ENCODE measurements around the gene ZFP82.

Gene ZFP82

DNA sequence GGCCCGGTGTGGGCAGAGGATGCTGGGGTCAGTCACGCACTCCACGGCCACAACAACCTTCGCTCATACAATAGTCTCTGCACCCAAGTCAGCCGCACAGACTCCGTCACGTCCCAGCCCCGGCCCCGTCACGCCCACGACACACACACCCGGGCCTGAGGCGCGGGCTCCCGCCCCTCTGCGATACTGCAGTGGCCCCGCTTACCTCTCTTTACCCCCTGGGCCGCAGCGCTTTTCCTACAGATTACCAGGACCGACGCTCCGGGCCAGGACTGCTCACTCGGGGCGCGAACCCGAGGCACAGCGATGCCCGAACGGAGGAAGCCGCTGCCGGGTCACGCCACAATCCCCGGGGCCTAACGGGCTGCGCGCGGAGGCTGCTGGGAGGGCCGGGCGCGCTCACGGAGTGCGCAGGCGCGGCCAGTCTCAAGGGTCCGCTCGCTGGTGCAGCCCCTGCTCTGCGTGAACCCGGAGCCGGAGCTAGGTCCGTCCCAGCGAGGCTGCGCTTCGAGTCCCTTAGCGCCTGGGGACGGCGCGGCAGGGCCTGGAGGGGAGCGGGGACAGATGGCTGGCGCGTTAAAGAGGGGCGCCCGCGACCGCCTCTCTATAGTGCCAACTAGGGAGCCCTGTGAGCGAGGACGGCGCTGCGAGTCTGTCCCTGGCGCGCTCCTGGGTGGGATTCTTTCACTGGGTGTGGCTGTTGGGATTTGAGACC lies at the start of gene ZFP82:
Gene ZFP82 (minus strand): TSS at position 358 of the 715 bp plus-strand sequence. CDS start 8,855 bp downstream, outside the sequence.
- peak; percentile 80 for DNase-seq

DNA sequence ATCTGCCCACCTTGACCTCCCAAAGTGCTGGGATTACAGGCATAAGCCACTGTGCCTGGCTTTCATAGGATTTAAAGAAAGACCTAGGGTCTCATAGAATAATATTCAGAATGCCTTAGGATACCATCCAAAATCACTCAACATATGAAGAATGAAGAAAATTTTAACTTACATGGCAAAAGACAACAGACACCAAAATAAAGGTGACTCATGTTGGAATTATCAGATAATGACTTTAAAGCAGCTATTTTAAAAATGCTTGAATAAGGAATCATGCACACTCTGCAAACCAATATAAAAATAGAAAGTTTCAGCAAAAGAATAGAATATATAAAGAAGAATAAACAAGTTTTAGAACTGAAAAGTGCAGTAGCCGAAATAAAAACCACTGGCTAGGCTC lies 41.6 kb upstream of the ZFP82 start:
- DNase-seq, result no peak

DNA sequence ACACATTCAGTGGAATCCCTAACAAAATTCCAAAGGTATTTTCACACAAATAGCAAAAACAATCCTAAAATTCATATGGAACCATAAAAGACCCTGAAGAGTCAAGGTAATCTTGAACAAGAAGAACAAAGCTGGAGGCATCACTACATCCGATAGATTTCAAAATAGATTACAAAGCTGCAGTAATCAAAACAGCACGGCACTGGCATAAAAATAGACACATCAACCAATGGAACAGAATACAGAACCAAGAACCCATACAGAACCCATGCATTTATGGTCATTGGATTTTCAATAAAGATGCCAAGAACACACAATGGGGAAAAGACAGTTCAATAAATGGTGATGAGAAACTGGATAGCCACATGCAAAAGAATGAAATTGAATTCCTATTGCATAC lies 38.4 kb upstream of the ZFP82 start:
- DNase-seq, result no peak

DNA sequence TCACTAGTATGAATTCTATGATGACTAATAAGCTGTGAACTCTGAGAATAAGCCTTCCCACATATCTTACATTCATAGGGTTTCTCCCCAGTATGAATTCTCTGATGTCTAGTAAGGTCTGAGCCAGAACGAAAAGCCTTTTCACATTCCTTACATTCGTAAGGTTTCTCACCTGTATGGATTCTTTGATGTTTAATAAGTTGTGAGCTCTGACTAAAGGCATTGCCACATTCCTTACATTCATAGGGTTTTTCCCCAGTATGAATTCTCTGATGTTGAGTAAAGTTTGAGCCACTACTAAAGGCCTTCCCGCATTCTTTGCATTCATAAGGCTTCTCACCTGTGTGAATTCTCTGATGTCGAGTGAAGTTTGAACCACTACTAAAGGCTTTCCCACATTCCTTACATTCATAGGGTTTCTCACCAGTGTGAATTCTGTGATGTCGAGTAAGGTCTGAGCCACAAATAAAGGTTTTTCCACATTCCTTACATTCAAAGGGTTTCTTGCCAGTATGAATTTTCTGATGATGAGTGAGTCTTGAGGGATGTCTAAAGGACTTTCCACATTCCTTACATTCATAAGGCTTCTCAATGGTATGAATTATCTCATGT lies 30.7 kb upstream of the ZFP82 start:
- no peak for DNase-seq

DNA sequence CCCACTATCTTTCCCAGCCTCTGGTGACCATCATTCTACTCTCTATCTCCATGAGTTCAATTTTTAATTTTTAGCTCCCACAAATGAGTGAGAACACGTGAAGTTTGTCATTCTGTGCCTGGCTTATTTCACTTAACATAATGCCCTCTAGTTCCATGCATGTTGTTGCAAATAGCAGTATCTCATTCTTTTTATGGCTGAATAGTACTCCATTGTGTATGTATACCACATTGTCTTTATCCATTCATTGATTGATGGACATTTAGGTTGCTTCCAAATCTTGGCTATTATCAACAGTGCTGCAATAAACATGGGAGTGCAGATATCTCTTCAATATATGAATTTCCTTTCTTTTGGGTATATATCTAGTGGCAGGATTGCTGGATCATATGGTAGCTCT lies 22.9 kb upstream of the ZFP82 start:
- DNase-seq, result no peak

DNA sequence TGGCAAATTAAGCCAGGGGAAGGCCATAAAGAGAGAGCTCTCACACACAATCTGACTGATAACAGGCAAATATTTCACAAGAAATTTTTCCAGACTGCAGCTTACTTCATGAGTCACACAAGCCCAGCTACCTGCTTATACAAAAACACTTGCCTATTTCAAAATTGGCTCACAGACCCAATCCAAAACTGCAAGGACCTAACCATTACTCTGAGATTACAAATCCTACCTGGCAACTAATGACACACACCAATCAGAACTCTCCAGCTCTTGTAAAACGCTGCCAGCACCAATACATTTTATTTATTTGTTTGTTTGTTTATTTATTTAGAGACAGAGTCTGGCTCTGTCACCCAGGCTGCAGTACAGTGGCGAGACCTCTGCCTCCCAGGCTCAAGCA lies 18.1 kb upstream of the ZFP82 start:
- no peak for DNase-seq

DNA sequence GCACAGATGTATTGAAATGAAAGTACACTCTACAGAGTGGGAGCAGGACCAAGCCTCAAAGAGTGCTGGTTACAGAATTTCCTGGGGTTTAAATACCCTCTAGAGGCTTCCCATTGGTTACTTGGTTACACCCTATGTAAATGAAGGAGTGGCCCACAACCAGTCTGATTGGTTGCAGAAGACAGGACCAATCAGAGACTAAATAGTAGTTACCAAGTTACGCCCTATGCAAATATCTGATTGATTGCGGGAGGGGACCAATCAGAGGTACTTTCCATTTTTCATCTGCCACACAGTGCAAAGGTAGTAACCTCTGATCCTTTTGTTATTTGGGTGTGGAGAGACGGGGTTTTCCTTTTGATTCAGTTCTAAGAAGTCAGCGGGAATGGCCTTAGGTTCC lies 5.5 kb upstream of the ZFP82 start:
- no peak for DNase-seq

DNA sequence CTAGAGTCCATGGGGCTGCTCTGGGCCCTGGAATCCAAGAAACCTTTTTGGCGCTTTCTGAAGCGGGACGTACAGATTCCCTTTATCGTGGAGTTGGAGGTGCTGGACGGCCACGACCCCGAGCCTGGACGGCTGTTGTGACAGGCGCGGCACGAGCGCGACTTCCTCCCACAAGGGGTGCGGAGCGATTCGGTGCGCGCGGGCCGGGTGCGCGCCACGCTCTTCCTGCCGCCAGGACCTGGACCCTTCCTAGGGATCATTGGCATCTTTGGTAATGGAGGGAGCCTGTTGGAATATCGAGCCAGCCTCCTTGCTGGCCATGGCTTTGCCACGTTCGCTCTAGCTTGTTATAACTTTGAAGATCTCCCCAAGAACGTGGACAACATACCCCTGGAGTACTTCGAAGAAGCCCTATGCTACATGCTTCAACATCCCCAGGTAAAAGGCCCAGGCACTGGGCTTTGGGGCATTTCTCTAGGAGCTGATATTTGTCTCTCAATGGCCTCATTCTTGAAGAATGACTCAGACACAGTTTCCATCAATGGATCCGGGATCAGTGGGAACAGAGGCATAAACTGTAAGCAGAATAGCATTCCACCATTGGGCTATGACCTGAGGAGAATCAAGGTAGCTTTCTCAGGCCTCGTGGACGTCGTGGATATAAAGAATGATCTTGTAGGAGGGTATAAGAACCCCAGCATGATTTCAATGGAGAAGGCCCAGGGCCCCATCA lies 3.5 kb upstream of the ZFP82 start:
- no peak for DNase-seq

DNA sequence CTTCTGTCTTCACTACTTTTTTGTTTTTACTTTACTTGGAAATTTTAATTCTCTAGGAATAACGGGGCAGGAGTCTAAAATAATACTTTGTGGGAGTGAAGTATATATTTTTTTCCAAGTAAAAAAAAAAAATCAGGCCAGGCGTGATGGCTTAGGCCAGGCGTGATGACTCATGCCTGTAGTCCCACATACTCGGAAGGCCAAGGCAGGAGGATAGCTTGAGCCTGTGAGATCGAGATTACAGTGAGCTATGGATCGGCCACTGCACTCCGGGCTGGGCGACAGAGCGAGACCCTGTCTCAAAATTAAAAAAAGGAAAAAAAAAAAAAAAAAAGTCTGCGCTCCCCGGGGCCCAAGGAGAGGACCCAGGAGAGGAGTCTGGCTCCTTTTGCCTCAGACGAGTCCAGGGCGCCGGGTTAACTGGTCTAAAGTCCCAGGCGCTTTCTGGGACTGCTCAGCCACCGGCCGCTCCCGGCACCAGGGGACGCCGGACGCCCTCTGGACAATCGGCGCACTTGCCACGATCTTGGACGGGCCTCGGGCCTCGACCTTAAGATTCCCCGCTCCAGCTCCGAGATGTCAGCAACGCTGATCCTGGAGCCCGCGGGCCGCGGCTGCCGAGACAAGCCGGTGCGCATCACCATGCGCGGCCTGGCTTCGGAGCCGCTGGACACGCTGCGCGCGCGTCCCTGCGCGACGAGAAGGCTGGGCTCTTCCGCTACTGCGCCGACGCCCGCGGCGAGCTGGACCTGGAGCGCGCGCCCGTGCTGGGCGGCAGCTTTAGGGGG lies 2.7 kb upstream of the ZFP82 start:
- DNase-seq, result peak; percentile 14

DNA sequence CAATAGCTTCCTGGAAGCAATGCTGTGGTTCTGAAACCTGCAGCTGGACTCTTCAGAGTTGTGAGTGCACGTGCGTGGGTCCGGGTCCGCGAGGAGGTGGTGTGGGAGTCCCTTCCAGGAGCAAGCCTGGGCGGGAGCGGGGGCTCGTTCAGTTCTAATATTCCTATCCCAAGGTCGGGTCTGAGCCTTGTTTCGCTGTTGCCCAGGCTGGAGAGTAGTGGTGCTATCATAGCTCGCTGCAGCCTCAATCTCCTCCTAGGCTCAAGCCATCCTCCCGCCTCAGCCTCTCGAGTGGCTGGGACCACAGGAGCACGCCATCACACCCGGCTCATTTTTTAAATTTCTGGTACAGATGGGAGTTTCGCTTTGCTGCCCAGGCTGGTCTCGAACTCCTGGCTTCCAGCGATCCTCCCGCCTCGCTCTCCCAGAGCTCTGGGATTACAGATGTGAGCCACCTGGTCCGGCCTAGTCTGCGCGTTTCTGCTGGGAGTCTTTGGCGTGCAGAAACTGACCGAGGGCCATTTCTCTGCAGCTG lies 625 bp downstream of the ZFP82 start:
- peak; percentile 19 for DNase-seq

DNA sequence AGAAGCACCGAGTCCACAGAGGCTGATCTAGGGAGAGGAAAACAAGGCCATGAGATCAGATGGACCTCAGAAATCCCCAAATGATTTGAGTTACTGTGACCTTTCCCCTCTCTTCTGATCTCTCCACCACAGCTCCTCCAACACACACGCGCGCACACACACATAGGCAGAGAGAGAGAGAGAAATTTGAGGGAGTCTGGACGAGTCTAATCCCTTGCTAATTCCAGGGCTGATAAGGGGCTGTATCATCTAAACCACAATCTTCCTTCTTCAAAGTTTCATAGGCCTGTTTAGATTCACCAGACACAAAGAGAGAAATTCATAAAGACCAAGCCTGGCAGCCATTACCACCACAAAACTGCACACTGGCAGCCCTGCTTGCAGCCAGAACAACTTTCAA lies 8.6 kb downstream of the ZFP82 start:
- DNase-seq, result no peak

DNA sequence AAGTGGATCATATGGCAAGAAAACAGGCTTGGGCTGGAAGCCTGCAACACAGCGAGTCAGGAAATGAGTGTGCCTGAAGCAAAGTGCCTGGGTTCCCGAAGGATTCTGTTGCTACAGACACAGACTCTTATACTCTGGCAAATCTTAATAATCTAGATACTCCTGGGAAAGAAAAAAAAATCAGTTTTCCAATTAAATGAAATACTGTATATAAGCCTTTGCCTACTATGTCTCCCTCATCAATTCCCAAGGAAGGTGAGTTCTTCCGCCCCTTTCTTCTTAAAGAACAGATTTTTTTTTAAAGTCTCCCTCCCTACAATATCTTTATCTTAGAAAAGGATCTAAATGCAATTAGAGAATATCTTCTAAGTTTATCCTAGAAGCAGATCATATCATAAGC lies 10.3 kb downstream of the ZFP82 start:
- no peak for DNase-seq

DNA sequence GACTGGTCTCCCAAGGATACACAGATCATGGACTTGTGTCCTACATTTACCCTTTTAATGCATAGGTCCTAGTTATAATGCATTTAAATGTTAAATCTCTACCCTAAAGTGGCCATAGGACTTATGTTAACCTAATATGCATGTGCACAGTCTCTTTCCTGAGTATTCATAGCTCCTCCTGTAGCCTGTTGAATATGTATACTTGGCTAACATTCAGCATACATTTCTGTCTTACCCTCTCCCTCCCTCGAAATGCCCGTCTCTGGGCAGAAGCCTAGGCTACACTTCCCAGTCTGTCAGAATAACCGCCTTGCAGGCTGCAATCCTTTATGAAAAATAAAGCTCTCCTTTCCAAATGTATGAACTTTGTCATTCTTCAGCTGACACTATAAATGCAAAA lies 13.9 kb downstream of the ZFP82 start:
- DNase-seq, result no peak

DNA sequence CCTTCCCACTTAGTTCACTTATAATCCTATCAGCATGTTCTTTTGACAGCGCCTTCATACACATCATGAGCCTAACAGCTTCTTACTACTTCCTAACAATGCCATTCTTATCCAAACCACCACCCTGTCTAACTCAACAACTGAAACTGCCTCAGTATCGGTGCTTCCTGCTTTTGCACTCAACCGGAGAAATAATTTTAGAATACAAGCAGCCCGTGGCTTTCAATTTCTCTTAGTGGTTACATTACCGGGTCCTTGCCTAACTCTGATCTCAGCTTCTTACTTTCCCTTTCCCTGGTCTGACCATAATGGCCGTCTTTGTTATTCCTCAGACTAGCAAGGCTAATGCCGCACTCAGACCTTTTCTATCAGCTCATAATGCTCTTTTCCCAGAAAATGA lies 17.0 kb downstream of the ZFP82 start:
- no peak for DNase-seq

DNA sequence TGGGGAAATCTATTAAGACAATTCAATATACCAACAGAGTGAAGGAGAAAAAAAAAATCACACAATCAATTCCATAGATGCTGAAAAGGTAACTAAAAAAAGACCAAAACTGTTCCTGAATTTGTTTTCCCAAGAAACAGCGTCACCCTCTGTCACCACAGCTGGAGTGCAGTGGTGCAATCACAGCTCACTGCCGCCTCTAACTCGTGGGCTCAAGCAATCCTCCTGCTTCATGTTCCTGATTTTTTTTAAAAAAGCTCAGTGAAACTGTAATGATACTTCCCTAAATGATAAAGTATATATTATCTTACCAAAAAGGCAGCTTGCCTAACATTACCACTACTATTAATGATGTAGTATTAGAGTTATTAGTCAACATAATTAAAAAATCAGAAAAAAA lies 19.9 kb downstream of the ZFP82 start:
- DNase-seq, result no peak

DNA sequence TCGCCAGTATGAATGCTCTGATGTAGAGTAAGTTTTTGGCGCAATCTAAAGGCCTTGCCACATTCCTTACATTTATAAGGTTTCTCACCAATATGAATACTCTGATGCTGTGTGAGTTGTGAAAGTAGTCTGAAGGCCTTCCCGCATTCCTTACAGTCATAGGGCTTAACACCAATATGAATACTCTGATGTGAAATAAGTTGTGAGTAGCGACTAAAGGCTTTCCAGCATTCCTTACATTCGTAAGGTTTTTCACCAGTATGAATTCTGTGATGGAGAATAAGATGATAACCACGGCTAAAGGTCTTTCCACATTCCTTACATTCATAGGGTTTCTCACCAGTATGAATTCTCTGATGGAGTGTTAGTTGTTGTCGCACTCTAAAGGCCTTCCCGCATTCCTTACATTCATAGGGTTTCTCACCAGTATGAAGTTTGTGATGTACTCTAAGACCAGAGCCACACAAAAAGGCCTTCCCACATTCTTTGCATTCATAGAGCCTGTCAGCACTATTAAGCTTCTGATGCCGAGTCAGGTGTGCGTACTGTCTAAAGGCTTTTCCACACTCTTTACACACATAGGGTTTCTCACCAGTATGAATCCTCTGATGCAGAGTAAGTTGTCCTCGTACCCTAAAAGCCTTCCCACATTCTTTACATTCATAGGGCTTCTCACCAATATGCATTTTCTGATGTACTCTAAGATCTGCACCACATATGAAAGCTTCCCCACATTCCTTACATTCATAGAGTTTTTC lies 25.3 kb downstream of the ZFP82 start:
- no peak for DNase-seq

DNA sequence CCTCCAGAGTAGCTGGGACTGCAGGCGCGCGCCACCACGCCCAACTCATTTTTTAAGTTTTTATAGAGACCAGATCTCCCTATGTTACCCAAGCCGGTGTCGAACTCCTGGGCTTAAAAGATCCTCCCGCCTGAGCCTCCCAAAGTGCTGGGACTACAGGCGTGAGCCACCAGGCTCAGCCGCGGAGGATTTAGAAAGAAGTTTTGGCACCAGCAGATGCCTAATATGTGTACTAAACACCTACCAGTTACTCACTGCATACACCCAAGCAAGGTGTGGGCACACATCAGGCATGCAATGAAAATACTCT lies 39.0 kb downstream of the ZFP82 start:
- DNase-seq, result no peak

DNA sequence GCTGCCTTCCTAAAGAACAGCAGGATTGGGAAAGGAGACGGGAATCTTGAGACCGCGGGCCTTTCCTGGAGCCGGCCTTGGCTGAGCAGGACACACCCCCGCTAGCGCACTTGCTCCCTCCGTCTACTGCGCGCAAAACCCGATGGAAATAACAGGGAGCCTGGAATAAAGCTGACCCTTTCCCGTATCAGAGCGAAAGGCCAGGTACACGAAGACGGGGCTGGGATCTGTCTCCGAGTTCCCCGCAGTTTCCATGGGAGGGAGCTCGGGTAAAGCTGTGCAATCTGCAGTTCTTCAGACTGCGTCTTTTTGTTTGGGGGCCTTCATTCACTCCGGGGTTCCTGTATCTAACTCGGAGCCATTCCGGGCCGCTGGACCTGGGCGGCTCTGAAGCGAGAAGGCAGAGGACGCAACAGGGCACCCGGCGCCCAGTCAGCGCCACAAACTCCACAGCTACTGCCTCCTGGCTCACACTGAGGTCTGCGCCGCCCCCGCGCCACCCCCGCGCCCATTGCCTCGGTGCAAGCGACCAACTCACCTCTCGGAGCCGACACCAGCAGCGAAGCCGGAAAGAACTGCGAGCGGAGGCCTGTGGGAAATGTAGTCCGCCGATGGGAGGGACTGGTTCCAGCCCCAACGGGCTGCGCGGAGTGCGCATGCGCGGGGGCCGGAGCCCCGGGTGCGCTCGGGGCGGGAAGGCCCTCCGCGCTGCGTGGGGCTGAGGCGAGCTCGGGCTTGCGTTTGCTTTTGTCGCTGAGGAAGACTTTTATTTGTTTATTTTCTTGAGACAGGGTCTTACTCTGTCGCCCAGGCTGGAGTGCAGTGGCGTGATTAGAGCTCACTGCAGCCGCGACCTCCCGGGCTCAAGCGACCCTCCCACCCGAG lies 39.6 kb downstream of the ZFP82 start, which contains the start of gene ZFP14:
Gene ZFP14 (minus strand): TSS at position 577 of the 885 bp plus-strand sequence. CDS start 11,309 bp downstream, outside the sequence.
- peak; percentile 94 for DNase-seq

DNA sequence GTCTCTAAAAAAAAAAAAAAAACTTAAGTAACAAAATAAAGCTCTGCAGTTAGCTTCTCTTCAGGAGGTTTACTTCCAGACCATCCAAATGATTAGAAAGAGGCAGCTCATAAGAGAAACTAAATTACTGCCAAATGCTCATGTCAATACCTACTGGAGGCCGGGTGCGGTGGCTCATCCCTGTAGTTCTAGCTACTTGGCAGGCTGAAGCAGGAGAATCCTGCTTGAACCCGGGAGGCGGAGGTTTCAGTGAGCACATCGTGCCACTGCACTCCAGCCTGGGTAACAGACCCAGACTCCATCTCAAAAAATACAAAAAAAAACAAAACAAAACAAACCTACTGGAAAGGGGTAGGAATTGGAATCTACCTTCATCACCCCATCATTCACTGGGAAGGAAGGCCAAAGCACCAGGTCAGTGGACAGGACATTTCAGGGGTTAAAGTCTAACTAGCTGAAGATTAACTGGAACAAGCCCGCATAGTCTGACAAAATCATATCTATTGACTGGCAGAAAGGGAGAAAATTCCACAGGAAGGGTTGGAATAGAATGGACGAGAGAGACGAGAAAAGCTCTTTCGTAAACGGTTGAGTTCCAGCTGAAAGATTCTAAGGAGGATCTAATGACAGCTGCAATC lies 40.8 kb downstream of the ZFP82 start:
- no peak for DNase-seq

DNA sequence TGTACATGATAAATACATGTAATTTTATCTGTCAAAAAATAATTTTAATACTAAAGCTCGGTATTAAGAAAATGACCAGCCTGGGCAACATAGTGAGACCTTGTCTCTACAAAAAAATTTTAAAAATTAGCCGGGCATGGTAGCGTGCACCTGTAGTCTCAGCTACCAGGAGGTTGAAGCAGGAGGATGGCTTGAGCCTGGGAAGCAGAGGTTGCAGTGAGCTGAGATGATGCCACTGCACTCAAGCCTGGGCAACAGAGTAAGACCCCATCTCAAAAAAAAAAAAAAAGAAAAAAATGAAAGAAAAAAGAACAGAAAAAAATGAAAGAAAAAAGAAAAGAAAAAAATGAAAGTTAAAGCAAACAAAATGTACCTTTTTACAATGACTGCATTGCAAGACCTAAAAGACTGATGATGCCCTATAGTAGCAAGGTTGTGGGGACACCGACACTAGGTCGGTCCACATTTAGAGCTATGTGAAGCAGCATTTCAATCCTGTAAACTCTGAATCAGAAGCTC lies 44.7 kb downstream of the ZFP82 start:
- no peak for DNase-seq

DNA sequence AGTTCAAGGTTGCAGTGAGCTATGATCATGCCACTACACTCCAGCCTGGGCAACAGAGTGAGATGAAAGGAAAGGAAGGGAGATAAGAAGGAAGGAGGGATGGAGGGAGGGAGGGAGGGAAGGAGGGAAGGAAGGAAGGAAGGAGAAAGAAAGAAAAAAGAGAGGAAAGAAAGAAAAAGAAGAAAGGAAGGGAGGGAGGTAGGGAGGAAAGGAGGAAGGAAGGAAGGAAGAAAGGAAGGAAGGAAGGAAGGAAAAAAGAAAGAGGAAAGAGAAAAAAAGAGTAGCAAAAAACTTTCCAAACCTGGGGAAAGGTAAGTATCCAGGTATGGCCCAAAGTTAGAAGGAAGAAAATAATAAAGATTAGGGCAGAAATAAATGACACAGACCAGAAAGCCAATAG lies 46.6 kb downstream of the ZFP82 start:
- no peak for DNase-seq

Measured in activated T-cell treated with anti-CD3 and anti-CD28 coated beads, Interleukin-2, amount 50 U/mL, for 1 hour (primary cell).